Suprapubic skin (tissue), 4 donors: Measurements from ENCODE around the gene DDX10. TPM values are rescaled to one million over a fixed set of nuclear protein-coding genes. Genes with fewer than 3 reads are reported as not detected.

ENCODE experiments used
- DNase-seq, 2 donors: peaks; one replicate each; pipeline ENCODE4 v3.0.0-alpha.2; 2019; ENCODE audit warnings: low spot score in 2 of 2
- H3K27ac ChIP-seq: fragments of 200-600 bp; sonication (generic); one replicate; pipeline ENCODE4 v1.5.1; 2019
- H3K27me3 ChIP-seq: fragments of 200-600 bp; sonication (generic); one replicate; pipeline ENCODE4 v1.5.1; 2019
- H3K36me3 ChIP-seq: fragments of 200-600 bp; sonication (generic); one replicate; pipeline ENCODE4 v1.5.1; 2019
- H3K4me1 ChIP-seq: fragments of 200-600 bp; sonication (generic); one replicate; pipeline ENCODE4 v1.5.1; 2019
- H3K4me3 ChIP-seq: fragments of 200-600 bp; sonication (generic); one replicate; pipeline ENCODE4 v1.5.1; 2019; ENCODE audit warnings: mild to moderate bottlenecking
- H3K9me3 ChIP-seq: fragments of 200-600 bp; sonication (generic); one replicate; pipeline ENCODE4 v1.5.1; 2019
- EP300 ChIP-seq: sonication (generic); formaldehyde crosslinking; IDR thresholded peaks from one replicate; pipeline ENCODE4 v1.6.1; 2017; ENCODE audit warnings: antibody characterized with exemption
- POLR2A ChIP-seq, 2 donors: fragments of 450-650 bp; IDR thresholded peaks; one replicate each; pipeline ENCODE4 v1.6.1; 2017; ENCODE audit warnings: antibody characterized with exemption in 2 of 2, mild to moderate bottlenecking in 2 of 2, moderate library complexity in 2 of 2
- POLR2AphosphoS5 ChIP-seq, 3 donors: sonication (generic); formaldehyde crosslinking; IDR thresholded peaks; one replicate each; pipeline ENCODE4 v1.6.1; 2017; ENCODE audit warnings: antibody characterized with exemption in 3 of 3
- WGBS: methylation state at CpG from one replicate; pipeline ENCODE4 v1.1.5; 2018; 5-methylcytosine and 5-hydroxymethylcytosine counted together
- total RNA-seq, 4 donors: library from RNA; depleted of rRNA; stranded (reverse); fragments of >200 nt; gene quantifications; one replicate each; pipeline ENCODE4 v1.1.0, GENCODE V29; 2016
- TF ChIP-seq, protein P1 (sequence below), 2 donors: fragments of 200-600 bp in 1 of 2; fragments of 450-650 bp in 1 of 2; sonication (generic) in 1 of 2; IDR thresholded peaks; one replicate each; pipeline ENCODE4 v1.5.1; 2016 to 2019; ENCODE audit warnings: antibody characterized with exemption in 2 of 2, mild to moderate bottlenecking in 1 of 2, moderate library complexity in 1 of 2

Gene DDX10
- total RNA-seq, 4 donors from 2014 or later, result 21.9 to 30.7 (median 27.2) TPM

DNA sequence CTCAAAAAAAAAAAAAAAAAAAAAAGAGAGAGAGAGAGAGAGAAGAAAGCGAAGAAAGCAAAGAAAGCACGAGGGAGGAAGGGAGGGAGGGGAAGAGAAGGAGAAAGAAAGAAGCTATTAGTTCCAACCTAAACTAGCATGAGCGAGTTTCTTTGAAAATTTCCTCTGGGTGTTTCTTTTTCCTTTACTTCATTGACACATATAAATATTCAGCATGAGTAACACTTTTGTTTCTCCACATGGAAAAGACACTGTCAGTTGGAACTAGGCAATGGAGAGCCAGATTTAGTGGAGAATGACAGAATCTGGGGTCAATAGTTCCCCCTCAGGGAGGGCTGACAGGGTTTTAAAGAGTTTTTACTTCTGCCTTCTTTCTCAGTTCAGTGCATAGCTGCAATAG lies 257.4 kb downstream of the DDX10 start:
- Histone ChIP-seq H3K9me3 (no peaks in the 10 kb centered on the region), H3K36me3 (no peaks in the 10 kb centered on the region), H3K4me1 (no peaks in the 10 kb centered on the region), H3K27ac (no peak overlapping the region), H3K27me3 (no peaks in the 10 kb centered on the region), H3K4me3 (no peak overlapping the region)
- 73% methylated on average over 3 of the region's 3 CpGs for WGBS
- TF ChIP-seq POLR2AphosphoS5 (IDR thresholded peaks at IDR 0.05) (no peak), EP300 (no peak), POLR2A (IDR thresholded peaks at IDR 0.05) (no peak)
- TF ChIP-seq, protein P1, sequence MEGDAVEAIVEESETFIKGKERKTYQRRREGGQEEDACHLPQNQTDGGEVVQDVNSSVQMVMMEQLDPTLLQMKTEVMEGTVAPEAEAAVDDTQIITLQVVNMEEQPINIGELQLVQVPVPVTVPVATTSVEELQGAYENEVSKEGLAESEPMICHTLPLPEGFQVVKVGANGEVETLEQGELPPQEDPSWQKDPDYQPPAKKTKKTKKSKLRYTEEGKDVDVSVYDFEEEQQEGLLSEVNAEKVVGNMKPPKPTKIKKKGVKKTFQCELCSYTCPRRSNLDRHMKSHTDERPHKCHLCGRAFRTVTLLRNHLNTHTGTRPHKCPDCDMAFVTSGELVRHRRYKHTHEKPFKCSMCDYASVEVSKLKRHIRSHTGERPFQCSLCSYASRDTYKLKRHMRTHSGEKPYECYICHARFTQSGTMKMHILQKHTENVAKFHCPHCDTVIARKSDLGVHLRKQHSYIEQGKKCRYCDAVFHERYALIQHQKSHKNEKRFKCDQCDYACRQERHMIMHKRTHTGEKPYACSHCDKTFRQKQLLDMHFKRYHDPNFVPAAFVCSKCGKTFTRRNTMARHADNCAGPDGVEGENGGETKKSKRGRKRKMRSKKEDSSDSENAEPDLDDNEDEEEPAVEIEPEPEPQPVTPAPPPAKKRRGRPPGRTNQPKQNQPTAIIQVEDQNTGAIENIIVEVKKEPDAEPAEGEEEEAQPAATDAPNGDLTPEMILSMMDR (IDR thresholded peaks at IDR 0.05), result no peak
- no peak for DNase-seq

DNA sequence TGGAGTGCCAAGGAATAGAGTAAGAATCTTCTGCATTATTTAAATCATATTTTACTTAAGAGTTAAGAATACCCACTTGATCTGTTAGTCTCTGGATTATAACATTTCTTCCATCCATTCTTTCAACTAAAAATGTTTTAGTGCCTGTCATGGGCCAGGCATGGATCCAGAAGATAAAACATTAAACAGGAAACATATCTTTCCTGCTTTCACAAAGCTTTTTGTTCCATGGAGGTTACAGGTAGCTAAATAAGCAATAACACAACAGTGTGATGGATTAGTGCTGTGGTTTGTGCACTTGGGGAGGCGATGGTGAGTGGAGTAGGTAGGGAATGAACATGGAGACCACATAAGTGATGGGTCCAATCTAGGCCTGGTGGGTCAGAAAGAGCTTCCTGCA lies 258.5 kb downstream of the DDX10 start:
- no peaks in the 10 kb centered on the region for H3K4me1 ChIP-seq
- no peaks in the 10 kb centered on the region for H3K9me3 ChIP-seq
- no peaks in the 10 kb centered on the region for H3K27me3 ChIP-seq
- TF ChIP-seq POLR2A (IDR thresholded peaks at IDR 0.05), result no peak
- no peak for TF ChIP-seq POLR2AphosphoS5 (IDR thresholded peaks at IDR 0.05)
- TF ChIP-seq, protein P1 (IDR thresholded peaks at IDR 0.05), result no peak
- TF ChIP-seq EP300, result no peak
- no peak overlapping the region for H3K4me3 ChIP-seq
- H3K36me3 ChIP-seq, result no peaks in the 10 kb centered on the region
- 83% methylated on average over 1 of the region's 1 CpG for WGBS
- H3K27ac ChIP-seq, result no peak overlapping the region
- no peak for DNase-seq

DNA sequence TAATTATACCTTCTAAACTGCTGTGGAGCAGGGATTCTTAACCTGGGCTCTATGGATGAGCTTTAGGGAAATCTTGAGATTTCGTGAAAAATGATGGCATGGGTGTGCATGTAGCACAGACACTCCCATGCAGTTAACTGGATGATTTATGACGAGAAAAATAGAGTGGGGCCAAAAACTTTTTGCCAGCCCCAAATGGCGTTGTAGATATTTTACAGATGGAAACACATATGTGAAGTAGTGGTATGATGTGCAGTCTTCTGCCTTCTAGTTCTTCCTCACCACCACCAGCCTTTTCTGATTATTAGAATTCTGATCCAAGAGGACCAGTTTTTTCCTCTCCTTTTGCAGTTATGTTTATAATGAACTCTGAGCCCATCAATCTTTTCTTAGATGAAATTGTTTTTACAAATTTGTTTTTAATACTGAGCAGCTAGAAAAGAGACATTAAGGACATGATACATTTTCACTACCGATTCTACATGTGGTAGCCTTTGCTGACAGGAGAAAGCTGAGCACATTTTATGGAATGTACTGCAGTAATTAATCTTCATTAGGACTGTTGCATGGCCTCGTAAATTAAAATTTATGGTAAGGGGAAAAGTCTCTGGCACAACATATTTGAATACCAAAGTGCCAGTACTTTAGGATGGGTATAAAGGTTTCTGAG lies 261.4 kb downstream of the DDX10 start:
- WGBS, result 72% methylated on average over 5 of the region's 5 CpGs

DNA sequence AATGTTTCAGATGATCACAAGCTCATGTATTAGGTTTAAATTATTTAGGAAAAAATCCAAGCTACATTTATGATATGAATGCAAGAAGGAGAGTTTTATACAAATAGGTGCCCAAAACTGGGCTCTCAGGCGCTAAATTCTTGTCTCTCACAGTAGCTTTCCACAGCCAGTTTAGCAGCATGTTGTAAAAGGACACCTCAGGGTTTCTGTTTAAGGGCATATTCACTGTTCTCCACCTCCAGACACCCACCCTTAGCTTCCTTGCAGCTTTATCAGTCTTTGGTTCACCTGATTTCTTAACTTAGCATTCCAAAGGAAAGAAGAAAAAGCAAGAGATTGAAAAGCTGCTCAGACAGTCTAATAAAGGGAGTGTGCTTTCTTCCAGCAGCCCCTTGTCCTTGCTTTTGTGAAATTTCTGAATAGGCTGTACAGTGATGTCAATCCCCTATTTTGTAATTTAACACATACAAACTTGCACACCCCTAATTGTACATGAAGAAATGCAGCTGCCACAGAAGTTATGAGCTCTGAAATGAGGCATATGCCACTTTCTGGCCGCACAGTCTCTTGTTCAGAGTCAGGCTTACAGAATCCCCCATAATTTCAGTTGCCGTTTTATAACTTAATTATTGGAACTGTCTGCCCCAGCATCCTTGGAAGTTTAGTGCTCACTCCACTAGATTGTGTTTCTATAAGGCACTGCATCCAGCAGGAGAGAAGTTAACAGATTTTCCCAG lies 262.1 kb downstream of the DDX10 start:
- Histone ChIP-seq H3K36me3 (peaks cover 3% of the 10 kb centered on the region), H3K4me1 (no peaks in the 10 kb centered on the region), H3K9me3 (no peaks in the 10 kb centered on the region), H3K27me3 (no peaks in the 10 kb centered on the region), H3K27ac (no peak overlapping the region), H3K4me3 (no peak overlapping the region)
- TF ChIP-seq POLR2A (IDR thresholded peaks at IDR 0.05) (no peak), POLR2AphosphoS5 (IDR thresholded peaks at IDR 0.05) (no peak), EP300 (no peak)
- TF ChIP-seq, protein P1 (IDR thresholded peaks at IDR 0.05), result no peak
- 89% methylated on average over 3 of the region's 3 CpGs for WGBS
- DNase-seq, result no peak

More for the DNA sequence above, 261.4 kb downstream of the DDX10 start:
- DNase-seq, result no peak
- no peak overlapping the region for H3K4me3 ChIP-seq
- H3K9me3 ChIP-seq, result no peaks in the 10 kb centered on the region
- no peaks in the 10 kb centered on the region for H3K27me3 ChIP-seq
- H3K36me3 ChIP-seq, result peaks cover 3% of the 10 kb centered on the region
- H3K4me1 ChIP-seq, result no peaks in the 10 kb centered on the region
- no peak overlapping the region for H3K27ac ChIP-seq
- TF ChIP-seq, protein P1 (IDR thresholded peaks at IDR 0.05), result no peak
- no peak for TF ChIP-seq POLR2AphosphoS5 (IDR thresholded peaks at IDR 0.05)
- no peak for TF ChIP-seq EP300
- no peak for TF ChIP-seq POLR2A (IDR thresholded peaks at IDR 0.05)

DNA sequence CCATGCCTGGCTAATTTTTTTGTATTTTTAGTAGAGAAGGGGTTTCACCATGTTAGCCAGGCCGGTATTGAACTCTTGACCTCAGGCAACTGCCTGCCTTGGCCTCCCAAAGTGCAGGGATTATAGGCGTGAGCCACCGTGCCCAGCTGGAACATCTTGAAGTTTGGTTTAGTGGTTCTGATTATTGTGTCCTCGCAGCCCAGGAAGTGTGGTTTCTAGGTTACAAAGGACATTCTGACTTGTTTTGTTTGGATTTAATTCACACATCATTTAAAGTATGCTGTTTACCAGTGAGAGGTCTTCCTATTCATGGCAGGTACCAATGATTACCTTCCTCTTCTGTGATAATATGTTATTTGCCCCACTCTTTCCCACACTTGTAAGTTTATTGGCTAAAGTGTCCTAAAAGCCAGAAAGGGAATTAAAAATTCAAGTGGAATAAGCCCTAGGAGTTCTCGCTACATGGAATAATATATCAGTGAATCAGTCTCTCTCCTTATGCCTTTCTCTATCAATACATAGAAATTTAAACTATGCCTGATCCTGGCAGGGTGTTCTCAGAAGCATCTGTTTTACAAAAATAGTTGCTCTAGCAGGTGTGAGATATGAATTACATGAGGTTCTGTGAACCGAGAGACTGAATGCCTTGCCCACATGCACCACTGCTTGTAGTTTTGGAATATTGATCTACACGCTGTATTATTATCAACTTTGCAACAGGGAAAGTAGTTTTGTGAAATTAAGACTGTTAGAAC lies 263.1 kb downstream of the DDX10 start:
- TF ChIP-seq POLR2AphosphoS5 (IDR thresholded peaks at IDR 0.05), result no peak
- TF ChIP-seq, protein P1 (IDR thresholded peaks at IDR 0.05), result no peak
- no peak for TF ChIP-seq EP300
- no peak for TF ChIP-seq POLR2A (IDR thresholded peaks at IDR 0.05)
- Histone ChIP-seq H3K4me1 (no peaks in the 10 kb centered on the region), H3K36me3 (peaks cover 3% of the 10 kb centered on the region), H3K27me3 (no peaks in the 10 kb centered on the region), H3K9me3 (no peaks in the 10 kb centered on the region), H3K4me3 (no peak overlapping the region), H3K27ac (no peak overlapping the region)
- 88% methylated on average over 7 of the region's 7 CpGs for WGBS
- DNase-seq, result no peak
